Occipital lobe (tissue), 2 donors: ENCODE measurements around the gene AMPD3. TPM values are rescaled to one million over a fixed set of nuclear protein-coding genes. Genes with fewer than 3 reads are reported as not detected.

Source experiments
- DNase-seq: peaks from one replicate; lab custom pipeline; 2025; lab: John Stamatoyannopoulos, UW
- total RNA-seq: library from RNA; depleted of rRNA; stranded (reverse); fragments of >200 nt; gene quantifications from one replicate; pipeline ENCODE4 v1.2.3, GENCODE V29; 2014

Gene AMPD3
- 0.78 TPM for total RNA-seq

GRCh38 chr11:10454878-10455631 lies at the start of gene AMPD3:
AMPD3 (plus strand) TSS chr11:10455264; CDS start chr11:10461520, 6,256 bp downstream.
- no peak for DNase-seq

- peak; percentile 75 for DNase-seq
Measured at GRCh38 chr11:10405865-10406592, 49.0 kb upstream of the AMPD3 start.

GRCh38 chr11:10407055-10407454 lies 48.0 kb upstream of the AMPD3 start:
- DNase-seq, result no peak

GRCh38 chr11:10407749-10408685 lies 47.0 kb upstream of the AMPD3 start:
- DNase-seq, result no peak

GRCh38 chr11:10409207-10409661 lies 45.8 kb upstream of the AMPD3 start:
- no peak for DNase-seq

- no peak for DNase-seq
Measured at GRCh38 chr11:10410106-10410843, 44.8 kb upstream of the AMPD3 start.

- no peak for DNase-seq
Measured at GRCh38 chr11:10410844-10411200, 44.2 kb upstream of the AMPD3 start.

GRCh38 chr11:10412266-10412665 lies 42.8 kb upstream of the AMPD3 start:
- no peak for DNase-seq

- no peak for DNase-seq
Measured at GRCh38 chr11:10413268-10413667, 41.8 kb upstream of the AMPD3 start.

- no peak for DNase-seq
Measured at GRCh38 chr11:10414181-10414580, 40.9 kb upstream of the AMPD3 start.

- DNase-seq, result no peak
Measured at GRCh38 chr11:10414659-10415058, 40.4 kb upstream of the AMPD3 start.

- DNase-seq, result no peak
Measured at GRCh38 chr11:10415817-10416392, 39.2 kb upstream of the AMPD3 start.

GRCh38 chr11:10418259-10418949 lies 36.7 kb upstream of the AMPD3 start:
- no peak for DNase-seq

- no peak for DNase-seq
Measured at GRCh38 chr11:10418950-10419310, 36.1 kb upstream of the AMPD3 start.

GRCh38 chr11:10426475-10426874 lies 28.6 kb upstream of the AMPD3 start:
- no peak for DNase-seq

- no peak for DNase-seq
Measured at GRCh38 chr11:10428453-10428852, 26.6 kb upstream of the AMPD3 start.

GRCh38 chr11:10429526-10429925 lies 25.5 kb upstream of the AMPD3 start:
- DNase-seq, result no peak

GRCh38 chr11:10432493-10432892 lies 22.6 kb upstream of the AMPD3 start:
- no peak for DNase-seq

GRCh38 chr11:10432971-10433370 lies 22.1 kb upstream of the AMPD3 start:
- DNase-seq, result no peak

- no peak for DNase-seq
Measured at GRCh38 chr11:10436224-10436623, 18.8 kb upstream of the AMPD3 start.
